ENCODE data around the gene RGS12. TPM values are rescaled to one million over a fixed set of nuclear protein-coding genes. Genes with fewer than 3 reads are reported as not detected.

The RGS12 gene
- polyA plus RNA-seq, 1 of the 3 experiments (the other 2 are of a cell fraction) = 18.4 TPM

DNA sequence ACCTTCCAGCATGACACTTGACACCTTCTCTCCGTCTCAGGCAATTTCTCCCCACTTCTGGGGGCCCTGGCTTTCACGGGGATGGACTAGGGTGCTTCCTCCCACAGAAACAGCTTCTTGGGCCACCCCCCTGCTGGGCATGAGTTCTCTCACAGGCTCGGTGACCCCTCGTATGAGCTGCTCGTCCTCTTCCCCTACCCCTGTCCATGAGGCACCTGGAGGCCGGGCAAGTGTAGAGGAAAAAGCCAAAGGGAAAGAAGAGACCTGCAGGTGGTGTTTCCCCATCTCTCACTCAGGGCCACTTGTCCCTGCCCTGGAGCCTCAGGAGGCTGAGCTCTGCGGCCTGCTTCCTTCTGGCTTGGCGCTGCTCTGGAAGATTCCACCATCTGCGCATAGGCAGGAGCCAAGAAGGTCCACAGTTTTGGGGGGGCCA, 1.9 kb upstream of the RGS12 start:
- TF ChIP-seq GABPA (IDR thresholded peaks at IDR 0.05; ENCODE audit: low read depth) (no peak), SMC3 (IDR thresholded peaks at IDR 0.05; ENCODE audit: low read depth, low read length) (no peak), IRF3 (IDR thresholded peaks at IDR 0.05; ENCODE audit: low read depth, low read length) (no peak), GATA2 (CRISPR knock-in tag; IDR thresholded peaks at IDR 0.05) (no peak), CTCF (IDR thresholded peaks at IDR 0.05) (no peak), RCOR1 (IDR thresholded peaks at IDR 0.05; ENCODE audit: low read length) (no peak)
- TF ChIP-seq, protein P1, sequence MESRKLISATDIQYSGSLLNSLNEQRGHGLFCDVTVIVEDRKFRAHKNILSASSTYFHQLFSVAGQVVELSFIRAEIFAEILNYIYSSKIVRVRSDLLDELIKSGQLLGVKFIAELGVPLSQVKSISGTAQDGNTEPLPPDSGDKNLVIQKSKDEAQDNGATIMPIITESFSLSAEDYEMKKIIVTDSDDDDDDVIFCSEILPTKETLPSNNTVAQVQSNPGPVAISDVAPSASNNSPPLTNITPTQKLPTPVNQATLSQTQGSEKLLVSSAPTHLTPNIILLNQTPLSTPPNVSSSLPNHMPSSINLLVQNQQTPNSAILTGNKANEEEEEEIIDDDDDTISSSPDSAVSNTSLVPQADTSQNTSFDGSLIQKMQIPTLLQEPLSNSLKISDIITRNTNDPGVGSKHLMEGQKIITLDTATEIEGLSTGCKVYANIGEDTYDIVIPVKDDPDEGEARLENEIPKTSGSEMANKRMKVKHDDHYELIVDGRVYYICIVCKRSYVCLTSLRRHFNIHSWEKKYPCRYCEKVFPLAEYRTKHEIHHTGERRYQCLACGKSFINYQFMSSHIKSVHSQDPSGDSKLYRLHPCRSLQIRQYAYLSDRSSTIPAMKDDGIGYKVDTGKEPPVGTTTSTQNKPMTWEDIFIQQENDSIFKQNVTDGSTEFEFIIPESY (IDR thresholded peaks at IDR 0.05; ENCODE audit: borderline replicate concordance, low read depth) = no peak
- TF ChIP-seq, protein P2, sequence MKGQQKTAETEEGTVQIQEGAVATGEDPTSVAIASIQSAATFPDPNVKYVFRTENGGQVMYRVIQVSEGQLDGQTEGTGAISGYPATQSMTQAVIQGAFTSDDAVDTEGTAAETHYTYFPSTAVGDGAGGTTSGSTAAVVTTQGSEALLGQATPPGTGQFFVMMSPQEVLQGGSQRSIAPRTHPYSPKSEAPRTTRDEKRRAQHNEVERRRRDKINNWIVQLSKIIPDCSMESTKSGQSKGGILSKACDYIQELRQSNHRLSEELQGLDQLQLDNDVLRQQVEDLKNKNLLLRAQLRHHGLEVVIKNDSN (IDR thresholded peaks at IDR 0.05; ENCODE audit: borderline replicate concordance, low read depth) = no peak
- Histone ChIP-seq H3K27ac (ENCODE audit: low read depth in 2 of 2, low read length in 1 of 2) (no peak overlapping the region), H3K9me3 (no peaks in the 10 kb centered on the region), H3K36me3 (replicated peaks in 1 of 2; ENCODE audit: control insufficient read depth in 1 of 2, insufficient read depth in 2 of 2, low read length in 1 of 2) (peaks cover 0 to 5% of the 10 kb centered on the region in 2 experiments), H3K27me3 (ENCODE audit: insufficient read depth) (no peaks in the 10 kb centered on the region), H2AFZ (ENCODE audit: low read depth) (no peak overlapping the region), H3K4me1 (ENCODE audit: control insufficient read depth in 1 of 2, insufficient read depth in 2 of 2, low read depth in 1 of 2, low read length in 1 of 2) (peaks cover 7 to 22% of the 10 kb centered on the region in 2 experiments; a peak in 2 of 4 replicates), H4K20me1 (ENCODE audit: insufficient read depth) (no peaks in the 10 kb centered on the region), H3K9ac (no peak overlapping the region), H3K4me2 (no peak overlapping the region), H3K4me3 (ENCODE audit: low read depth in 2 of 2, low read length in 1 of 2) (no peak overlapping the region; a peak in 1 of 4 replicates), H3K9me2 (no peaks in the 10 kb centered on the region), H3F3A (replicated peaks; ENCODE audit: insufficient read depth) (no peaks in the 10 kb centered on the region), H3K79me2 (ENCODE audit: insufficient read depth) (peaks cover 27% of the 10 kb centered on the region)
- no peak for DNase-seq
- POLR2A ChIA-PET = no interaction called here
- WGBS (ENCODE audit: low lambda C conversion rate) = 98% methylated on average over 8 of the region's 9 CpGs
- CTCF ChIA-PET = interaction anchor here (0.6 to 1.5 kb wide), 3 partner anchors 55 to 176 kb away, joined by 3 read pairs; no protein-coding TSS in a partner anchor

DNA sequence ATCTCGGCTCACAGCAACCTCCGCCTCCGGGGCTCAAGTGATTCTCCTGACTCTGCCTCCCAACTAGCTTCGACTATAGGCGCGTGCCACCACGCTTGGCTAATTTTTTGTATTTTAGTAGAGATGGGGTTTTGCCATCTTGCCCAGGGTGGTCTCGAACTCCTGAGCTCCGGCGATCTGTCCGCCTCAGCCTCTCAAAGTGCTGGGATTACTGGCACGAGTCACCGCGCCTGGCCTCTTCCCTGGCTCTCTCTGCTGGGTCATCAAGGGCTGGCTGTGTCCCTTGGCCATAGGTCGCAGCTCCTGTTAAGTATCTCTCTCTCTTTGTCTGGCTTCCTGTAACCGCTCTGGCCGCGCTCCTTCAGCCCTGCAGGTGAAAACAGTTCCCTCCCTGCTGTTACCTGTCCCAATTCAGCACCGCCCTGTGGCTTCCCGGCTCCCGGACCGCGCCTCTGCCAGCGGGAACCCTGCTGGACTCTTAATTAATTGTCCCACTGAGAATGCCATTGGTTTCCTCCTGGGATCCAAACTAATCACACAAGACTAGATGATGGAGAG, 1.3 kb upstream of the RGS12 start:
- H3K27me3 ChIP-seq (ENCODE audit: insufficient read depth) = no peaks in the 10 kb centered on the region
- H3K9me3 ChIP-seq = no peaks in the 10 kb centered on the region
- peaks cover 0 to 5% of the 10 kb centered on the region in 2 experiments for H3K36me3 ChIP-seq (replicated peaks in 1 of 2; ENCODE audit: control insufficient read depth in 1 of 2, insufficient read depth in 2 of 2, low read length in 1 of 2)
- ChIA-PET POLR2A (interaction anchor here (0.9 kb wide), 1 partner anchor 98 kb away, joined by 3 read pairs; no protein-coding TSS in a partner anchor), CTCF (interaction anchor here (0.6 to 1.5 kb wide), 3 partner anchors 55 to 175 kb away, joined by 3 read pairs; no protein-coding TSS in a partner anchor)
- H3K4me1 ChIP-seq (ENCODE audit: control insufficient read depth in 1 of 2, insufficient read depth in 2 of 2, low read depth in 1 of 2, low read length in 1 of 2) = peaks cover 7 to 22% of the 10 kb centered on the region in 2 experiments; a peak in 2 of 4 replicates
- H3K9me2 ChIP-seq = no peaks in the 10 kb centered on the region
- peak overlapping the region; percentile 80 to 88 for H3K27ac ChIP-seq (ENCODE audit: low read depth in 2 of 2, low read length in 1 of 2)
- peak overlapping the region; percentile 76 to 90 for H3K4me3 ChIP-seq (ENCODE audit: low read depth in 2 of 2, low read length in 1 of 2)
- no peaks in the 10 kb centered on the region for H3F3A ChIP-seq (replicated peaks; ENCODE audit: insufficient read depth)
- H3K9ac ChIP-seq = peak overlapping the region; percentile 85
- 52% methylated on average over 24 of the region's 24 CpGs for WGBS (ENCODE audit: low lambda C conversion rate)
- H3K4me2 ChIP-seq = peak overlapping the region; percentile 100
- H2AFZ ChIP-seq (ENCODE audit: low read depth) = peak overlapping the region; percentile 97
- DNase-seq = no peak
- peaks cover 33% of the 10 kb centered on the region for H3K79me2 ChIP-seq (ENCODE audit: insufficient read depth)
- H4K20me1 ChIP-seq (ENCODE audit: insufficient read depth) = peaks cover 2% of the 10 kb centered on the region; the same call in 1 of the 2 replicates
- TF ChIP-seq NRF1 (IDR thresholded peaks at IDR 0.05; ENCODE audit: low read depth, low read length) = no peak
- TF ChIP-seq GABPA (IDR thresholded peaks at IDR 0.05; ENCODE audit: low read depth) = no peak
- TF ChIP-seq EZH2phosphoT487 (IDR thresholded peaks at IDR 0.05; ENCODE audit: borderline replicate concordance, low read depth) = no peak
- TF ChIP-seq, protein P3, sequence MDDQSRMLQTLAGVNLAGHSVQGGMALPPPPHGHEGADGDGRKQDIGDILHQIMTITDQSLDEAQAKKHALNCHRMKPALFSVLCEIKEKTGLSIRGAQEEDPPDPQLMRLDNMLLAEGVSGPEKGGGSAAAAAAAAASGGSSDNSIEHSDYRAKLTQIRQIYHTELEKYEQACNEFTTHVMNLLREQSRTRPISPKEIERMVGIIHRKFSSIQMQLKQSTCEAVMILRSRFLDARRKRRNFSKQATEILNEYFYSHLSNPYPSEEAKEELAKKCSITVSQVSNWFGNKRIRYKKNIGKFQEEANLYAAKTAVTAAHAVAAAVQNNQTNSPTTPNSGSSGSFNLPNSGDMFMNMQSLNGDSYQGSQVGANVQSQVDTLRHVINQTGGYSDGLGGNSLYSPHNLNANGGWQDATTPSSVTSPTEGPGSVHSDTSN (IDR thresholded peaks at IDR 0.05) = no peak
- TF ChIP-seq IRF3 (IDR thresholded peaks at IDR 0.05; ENCODE audit: low read depth, low read length) = no peak
- TF ChIP-seq MXI1 (IDR thresholded peaks at IDR 0.05; ENCODE audit: low read depth, low read length) = no peak
- TF ChIP-seq, protein P1 (IDR thresholded peaks at IDR 0.05; ENCODE audit: borderline replicate concordance, low read depth) = no peak

Data from SK-N-SH (cell line).